ENCODE measurements around the gene TROAP.

The TROAP gene

DNA sequence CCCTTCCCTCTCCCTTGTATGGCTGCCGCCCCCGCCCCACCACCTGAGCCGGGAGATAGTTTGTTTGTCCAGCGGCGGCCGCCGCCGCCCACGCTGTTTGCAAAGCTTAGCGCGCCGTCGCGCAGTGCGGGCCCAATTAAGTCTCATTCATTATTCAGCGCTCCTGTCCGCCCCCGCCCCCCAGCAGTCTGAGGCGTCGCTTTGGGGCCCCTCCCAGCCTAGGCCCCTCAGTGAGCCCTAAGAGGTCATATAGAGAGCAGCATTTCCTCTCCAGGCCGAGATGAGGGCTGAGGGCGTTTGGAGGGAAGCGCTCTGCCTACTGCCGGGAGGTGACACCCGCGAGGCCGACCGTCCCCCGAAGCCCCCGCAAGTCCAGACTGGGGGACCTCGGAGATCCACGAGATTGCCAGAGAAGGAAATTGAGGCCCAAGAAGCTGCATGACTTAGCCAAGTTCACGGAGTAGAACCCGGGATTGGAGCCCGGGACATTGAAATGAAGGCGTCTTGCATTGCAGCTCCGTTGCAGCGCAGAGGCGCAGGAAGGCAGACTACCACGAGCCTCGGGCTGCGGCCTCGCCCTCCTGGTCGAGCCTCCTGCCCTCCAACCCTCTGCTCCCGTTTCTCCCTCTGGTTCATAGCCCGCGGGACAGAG lies 23.7 kb downstream of the TROAP start, which contains the start of gene DNAJC22 (continued):
- TF ChIP-seq, protein P1, sequence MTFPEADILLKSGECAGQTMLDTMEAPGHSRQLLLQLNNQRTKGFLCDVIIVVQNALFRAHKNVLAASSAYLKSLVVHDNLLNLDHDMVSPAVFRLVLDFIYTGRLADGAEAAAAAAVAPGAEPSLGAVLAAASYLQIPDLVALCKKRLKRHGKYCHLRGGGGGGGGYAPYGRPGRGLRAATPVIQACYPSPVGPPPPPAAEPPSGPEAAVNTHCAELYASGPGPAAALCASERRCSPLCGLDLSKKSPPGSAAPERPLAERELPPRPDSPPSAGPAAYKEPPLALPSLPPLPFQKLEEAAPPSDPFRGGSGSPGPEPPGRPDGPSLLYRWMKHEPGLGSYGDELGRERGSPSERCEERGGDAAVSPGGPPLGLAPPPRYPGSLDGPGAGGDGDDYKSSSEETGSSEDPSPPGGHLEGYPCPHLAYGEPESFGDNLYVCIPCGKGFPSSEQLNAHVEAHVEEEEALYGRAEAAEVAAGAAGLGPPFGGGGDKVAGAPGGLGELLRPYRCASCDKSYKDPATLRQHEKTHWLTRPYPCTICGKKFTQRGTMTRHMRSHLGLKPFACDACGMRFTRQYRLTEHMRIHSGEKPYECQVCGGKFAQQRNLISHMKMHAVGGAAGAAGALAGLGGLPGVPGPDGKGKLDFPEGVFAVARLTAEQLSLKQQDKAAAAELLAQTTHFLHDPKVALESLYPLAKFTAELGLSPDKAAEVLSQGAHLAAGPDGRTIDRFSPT (tag by site-specific recombination; IDR thresholded peaks at IDR 0.05), result 0 out of 2 replicates have a peak, but pooled peaks have one; percentile 32
- TF ChIP-seq, protein P2, sequence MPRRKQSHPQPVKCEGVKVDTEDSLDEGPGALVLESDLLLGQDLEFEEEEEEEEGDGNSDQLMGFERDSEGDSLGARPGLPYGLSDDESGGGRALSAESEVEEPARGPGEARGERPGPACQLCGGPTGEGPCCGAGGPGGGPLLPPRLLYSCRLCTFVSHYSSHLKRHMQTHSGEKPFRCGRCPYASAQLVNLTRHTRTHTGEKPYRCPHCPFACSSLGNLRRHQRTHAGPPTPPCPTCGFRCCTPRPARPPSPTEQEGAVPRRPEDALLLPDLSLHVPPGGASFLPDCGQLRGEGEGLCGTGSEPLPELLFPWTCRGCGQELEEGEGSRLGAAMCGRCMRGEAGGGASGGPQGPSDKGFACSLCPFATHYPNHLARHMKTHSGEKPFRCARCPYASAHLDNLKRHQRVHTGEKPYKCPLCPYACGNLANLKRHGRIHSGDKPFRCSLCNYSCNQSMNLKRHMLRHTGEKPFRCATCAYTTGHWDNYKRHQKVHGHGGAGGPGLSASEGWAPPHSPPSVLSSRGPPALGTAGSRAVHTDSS (tag by site-specific recombination; IDR thresholded peaks at IDR 0.05), result no peak
- TF ChIP-seq ZNF777 (tag by site-specific recombination; IDR thresholded peaks at IDR 0.05; ENCODE audit: borderline replicate concordance) (no peak), ZFP41 (tag by site-specific recombination; IDR thresholded peaks at IDR 0.05; ENCODE audit: borderline replicate concordance) (no peak), ZNF211 (tag by site-specific recombination; IDR thresholded peaks at IDR 0.05; ENCODE audit: low read depth) (no peak), ZNF654 (tag by site-specific recombination; IDR thresholded peaks at IDR 0.05; ENCODE audit: low read depth) (no peak), KLF1 (tag by site-specific recombination; IDR thresholded peaks at IDR 0.05) (peak; percentile 89), ZSCAN30 (tag by site-specific recombination; IDR thresholded peaks at IDR 0.05) (no peak), ZFHX2 (tag by site-specific recombination; conservative IDR thresholded peaks at IDR 0.05) (peak; percentile 96), GLIS1 (tag by site-specific recombination; IDR thresholded peaks at IDR 0.05) (peak; percentile 88), EGR2 (tag by site-specific recombination; IDR thresholded peaks at IDR 0.05; ENCODE audit: low read depth) (peak; percentile 92), ZNF423 (tag by site-specific recombination; IDR thresholded peaks at IDR 0.05) (0 out of 2 replicates have a peak, but pooled peaks have one; percentile 6), ZNF341 (tag by site-specific recombination; IDR thresholded peaks at IDR 0.05; ENCODE audit: low read depth) (no peak), YY1 (tag by site-specific recombination; IDR thresholded peaks at IDR 0.05) (no peak), ZNF24 (tag by site-specific recombination; IDR thresholded peaks at IDR 0.05) (peak; percentile 42), ZNF157 (tag by site-specific recombination; IDR thresholded peaks at IDR 0.05) (no peak), ZNF529 (tag by site-specific recombination; IDR thresholded peaks at IDR 0.05; ENCODE audit: insufficient replicate concordance) (no peak), ZFP3 (tag by site-specific recombination; IDR thresholded peaks at IDR 0.05; ENCODE audit: low read depth) (no peak), GLIS2 (tag by site-specific recombination; IDR thresholded peaks at IDR 0.05) (peak; percentile 97), KLF16 (tag by site-specific recombination; IDR thresholded peaks at IDR 0.05) (no peak), REPIN1 (tag by site-specific recombination; IDR thresholded peaks at IDR 0.05; ENCODE audit: low read depth) (peak; percentile 8; the same call in 1 of the 2 replicates), ZNF426 (tag by site-specific recombination; IDR thresholded peaks at IDR 0.05) (no peak)
- TF ChIP-seq, protein P3, sequence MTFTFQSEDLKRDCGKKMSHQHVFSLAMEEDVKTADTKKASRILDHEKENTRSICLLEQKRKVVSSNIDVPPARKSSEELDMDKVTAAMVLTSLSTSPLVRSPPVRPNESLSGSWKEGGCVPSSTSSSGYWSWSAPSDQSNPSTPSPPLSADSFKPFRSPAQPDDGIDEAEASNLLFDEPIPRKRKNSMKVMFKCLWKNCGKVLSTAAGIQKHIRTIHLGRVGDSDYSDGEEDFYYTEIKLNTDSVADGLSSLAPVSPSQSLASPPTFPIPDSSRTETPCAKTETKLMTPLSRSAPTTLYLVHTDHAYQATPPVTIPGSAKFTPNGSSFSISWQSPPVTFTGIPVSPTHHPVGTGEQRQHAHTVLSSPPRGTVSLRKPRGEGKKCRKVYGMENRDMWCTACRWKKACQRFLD (tag by site-specific recombination; IDR thresholded peaks at IDR 0.05), result no peak
- TF ChIP-seq, protein P4, sequence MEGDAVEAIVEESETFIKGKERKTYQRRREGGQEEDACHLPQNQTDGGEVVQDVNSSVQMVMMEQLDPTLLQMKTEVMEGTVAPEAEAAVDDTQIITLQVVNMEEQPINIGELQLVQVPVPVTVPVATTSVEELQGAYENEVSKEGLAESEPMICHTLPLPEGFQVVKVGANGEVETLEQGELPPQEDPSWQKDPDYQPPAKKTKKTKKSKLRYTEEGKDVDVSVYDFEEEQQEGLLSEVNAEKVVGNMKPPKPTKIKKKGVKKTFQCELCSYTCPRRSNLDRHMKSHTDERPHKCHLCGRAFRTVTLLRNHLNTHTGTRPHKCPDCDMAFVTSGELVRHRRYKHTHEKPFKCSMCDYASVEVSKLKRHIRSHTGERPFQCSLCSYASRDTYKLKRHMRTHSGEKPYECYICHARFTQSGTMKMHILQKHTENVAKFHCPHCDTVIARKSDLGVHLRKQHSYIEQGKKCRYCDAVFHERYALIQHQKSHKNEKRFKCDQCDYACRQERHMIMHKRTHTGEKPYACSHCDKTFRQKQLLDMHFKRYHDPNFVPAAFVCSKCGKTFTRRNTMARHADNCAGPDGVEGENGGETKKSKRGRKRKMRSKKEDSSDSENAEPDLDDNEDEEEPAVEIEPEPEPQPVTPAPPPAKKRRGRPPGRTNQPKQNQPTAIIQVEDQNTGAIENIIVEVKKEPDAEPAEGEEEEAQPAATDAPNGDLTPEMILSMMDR (tag by site-specific recombination; IDR thresholded peaks at IDR 0.05), result peak; percentile 22; the same call in 1 of the 2 replicates
- TF ChIP-seq, protein P5, sequence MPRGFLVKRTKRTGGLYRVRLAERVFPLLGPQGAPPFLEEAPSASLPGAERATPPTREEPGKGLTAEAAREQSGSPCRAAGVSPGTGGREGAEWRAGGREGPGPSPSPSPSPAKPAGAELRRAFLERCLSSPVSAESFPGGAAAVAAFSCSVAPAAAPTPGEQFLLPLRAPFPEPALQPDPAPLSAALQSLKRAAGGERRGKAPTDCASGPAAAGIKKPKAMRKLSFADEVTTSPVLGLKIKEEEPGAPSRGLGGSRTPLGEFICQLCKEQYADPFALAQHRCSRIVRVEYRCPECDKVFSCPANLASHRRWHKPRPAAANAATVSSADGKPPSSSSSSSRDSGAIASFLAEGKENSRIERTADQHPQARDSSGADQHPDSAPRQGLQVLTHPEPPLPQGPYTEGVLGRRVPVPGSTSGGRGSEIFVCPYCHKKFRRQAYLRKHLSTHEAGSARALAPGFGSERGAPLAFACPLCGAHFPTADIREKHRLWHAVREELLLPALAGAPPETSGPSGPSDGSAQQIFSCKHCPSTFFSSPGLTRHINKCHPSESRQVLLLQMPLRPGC (tag by site-specific recombination; IDR thresholded peaks at IDR 0.05), result no peak
- TF ChIP-seq, protein P6, sequence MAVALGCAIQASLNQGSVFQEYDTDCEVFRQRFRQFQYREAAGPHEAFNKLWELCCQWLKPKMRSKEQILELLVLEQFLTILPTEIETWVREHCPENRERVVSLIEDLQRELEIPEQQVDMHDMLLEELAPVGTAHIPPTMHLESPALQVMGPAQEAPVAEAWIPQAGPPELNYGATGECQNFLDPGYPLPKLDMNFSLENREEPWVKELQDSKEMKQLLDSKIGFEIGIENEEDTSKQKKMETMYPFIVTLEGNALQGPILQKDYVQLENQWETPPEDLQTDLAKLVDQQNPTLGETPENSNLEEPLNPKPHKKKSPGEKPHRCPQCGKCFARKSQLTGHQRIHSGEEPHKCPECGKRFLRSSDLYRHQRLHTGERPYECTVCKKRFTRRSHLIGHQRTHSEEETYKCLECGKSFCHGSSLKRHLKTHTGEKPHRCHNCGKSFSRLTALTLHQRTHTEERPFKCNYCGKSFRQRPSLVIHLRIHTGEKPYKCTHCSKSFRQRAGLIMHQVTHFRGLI (tag by site-specific recombination; IDR thresholded peaks at IDR 0.05), result no peak; the same call in 1 of the 2 replicates
- TF ChIP-seq, protein P7, sequence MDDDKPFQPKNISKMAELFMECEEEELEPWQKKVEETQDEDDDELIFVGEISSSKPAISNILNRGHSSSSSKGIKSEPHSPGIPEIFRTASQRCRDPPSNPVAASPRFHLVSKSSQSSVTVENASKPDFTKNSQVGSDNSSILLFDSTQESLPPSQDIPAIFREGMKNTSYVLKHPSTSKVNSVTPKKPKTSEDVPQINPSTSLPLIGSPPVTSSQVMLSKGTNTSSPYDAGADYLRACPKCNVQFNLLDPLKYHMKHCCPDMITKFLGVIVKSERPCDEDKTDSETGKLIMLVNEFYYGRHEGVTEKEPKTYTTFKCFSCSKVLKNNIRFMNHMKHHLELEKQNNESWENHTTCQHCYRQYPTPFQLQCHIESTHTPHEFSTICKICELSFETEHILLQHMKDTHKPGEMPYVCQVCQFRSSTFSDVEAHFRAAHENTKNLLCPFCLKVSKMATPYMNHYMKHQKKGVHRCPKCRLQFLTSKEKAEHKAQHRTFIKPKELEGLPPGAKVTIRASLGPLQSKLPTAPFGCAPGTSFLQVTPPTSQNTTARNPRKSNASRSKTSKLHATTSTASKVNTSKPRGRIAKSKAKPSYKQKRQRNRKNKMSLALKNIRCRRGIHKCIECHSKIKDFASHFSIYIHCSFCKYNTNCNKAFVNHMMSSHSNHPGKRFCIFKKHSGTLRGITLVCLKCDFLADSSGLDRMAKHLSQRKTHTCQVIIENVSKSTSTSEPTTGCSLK (tag by site-specific recombination; IDR thresholded peaks at IDR 0.05), result no peak

All from HEK293 (cell line).